Colonic mucosa (tissue), 4 donors: ENCODE data around the gene KHK. TPM values are rescaled to one million over a fixed set of nuclear protein-coding genes. Genes with fewer than 3 reads are reported as not detected.

Source experiments
- DNase-seq: peaks from one replicate; pipeline ENCODE4 v3.0.0-alpha.2; 2020
- H3K27ac ChIP-seq: fragments of 200-600 bp; one replicate; pipeline ENCODE4 v1.8.0; 2021
- H3K27me3 ChIP-seq: fragments of 200-600 bp; one replicate; pipeline ENCODE4 v1.8.0; 2021
- H3K36me3 ChIP-seq: fragments of 200-600 bp; one replicate; pipeline ENCODE4 v1.8.0; 2021
- H3K4me1 ChIP-seq: fragments of 200-600 bp; one replicate; pipeline ENCODE4 v1.8.0; 2021; ENCODE audit warnings: mild to moderate bottlenecking
- H3K4me3 ChIP-seq: fragments of 200-600 bp; one replicate; pipeline ENCODE4 v1.8.0; 2021
- H3K9ac ChIP-seq, 2 donors: one replicate each; pipeline ENCODE4 v1.7.0; 2013; ENCODE audit warnings: control low read depth in 2 of 2, low read depth in 2 of 2, low read length in 2 of 2
- H3K9me3 ChIP-seq: fragments of 200-600 bp; one replicate; pipeline ENCODE4 v1.8.0; 2021
- intact Hi-C: fragments of 100-400 bp; cut with DNase I; formaldehyde crosslinking; loops from one replicate; pipeline ENCODE4 v1.14.1; 2022
- total RNA-seq, 2 donors: library from RNA; stranded (reverse); fragmentation: NEBNext Ultra II Directional in 1 of 2; extraction: Animal tissue kit (Norgen Biotek cat#: 25700) in 1 of 2; gene quantifications; one replicate each; pipeline ENCODE4 v1.2.1, GENCODE V29; 2021
- TF ChIP-seq, protein P1 (sequence below): fragments of 200-600 bp; IDR thresholded peaks from one replicate; pipeline ENCODE4 v1.8.0; 2022; ENCODE audit warnings: antibody characterized with exemption, mild to moderate bottlenecking
- donor health status: healthy.
- donor health status: DM: no; HTN: no; CAD: no.
- donor health status: DM: no; HTN: no; CAD: no.

Gene KHK
- total RNA-seq, 2 donors from 2014 or later, result 8.9 to 20.3 TPM

DNA sequence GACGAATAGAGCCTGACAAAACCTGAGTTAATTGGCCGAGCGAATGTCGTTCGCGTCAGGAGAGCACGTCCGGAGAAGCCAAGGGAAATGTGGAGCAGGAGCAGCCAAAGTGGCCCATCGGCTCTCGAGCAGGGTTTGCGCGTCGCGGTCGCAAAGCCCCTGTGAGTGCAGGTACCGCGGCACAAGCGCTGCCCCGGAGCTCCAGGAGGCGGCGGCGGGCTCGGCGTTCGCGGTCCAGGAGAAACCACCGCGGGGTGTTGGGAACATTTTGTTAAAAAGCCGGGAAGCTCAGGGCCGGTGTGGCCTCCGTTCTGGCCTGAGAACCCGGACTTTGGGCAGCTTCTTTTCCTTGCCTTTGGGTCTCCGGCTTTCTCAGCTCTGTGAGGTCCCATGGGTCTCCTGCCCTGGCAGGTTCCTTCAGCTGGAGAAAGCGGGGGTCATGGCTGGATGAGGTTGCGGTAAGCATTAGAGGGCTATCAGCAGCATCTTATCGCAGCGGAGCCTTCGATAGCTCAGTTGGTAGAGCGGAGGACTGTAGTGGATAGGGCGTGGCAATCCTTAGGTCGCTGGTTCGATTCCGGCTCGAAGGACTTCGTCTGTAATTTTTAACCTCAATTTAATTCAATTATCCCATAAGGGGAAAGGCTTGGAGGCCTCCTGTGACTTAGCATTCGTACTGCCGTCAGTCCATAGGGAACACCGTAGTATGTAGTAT lies 36.1 kb upstream of the KHK start:
- H3K9ac ChIP-seq, result peak overlapping the region; percentile 70 to 89
- peak overlapping the region; percentile 90 for H3K27ac ChIP-seq
- peak overlapping the region; percentile 85 for H3K4me3 ChIP-seq
- H3K27me3 ChIP-seq, result no peaks in the 10 kb centered on the region
- peak; percentile 97 for DNase-seq
- no peaks in the 10 kb centered on the region for H3K9me3 ChIP-seq
- intact Hi-C loops, result no loop called here
- H3K4me1 ChIP-seq, result peaks cover 7% of the 10 kb centered on the region
- H3K36me3 ChIP-seq, result no peaks in the 10 kb centered on the region
- TF ChIP-seq, protein P1, sequence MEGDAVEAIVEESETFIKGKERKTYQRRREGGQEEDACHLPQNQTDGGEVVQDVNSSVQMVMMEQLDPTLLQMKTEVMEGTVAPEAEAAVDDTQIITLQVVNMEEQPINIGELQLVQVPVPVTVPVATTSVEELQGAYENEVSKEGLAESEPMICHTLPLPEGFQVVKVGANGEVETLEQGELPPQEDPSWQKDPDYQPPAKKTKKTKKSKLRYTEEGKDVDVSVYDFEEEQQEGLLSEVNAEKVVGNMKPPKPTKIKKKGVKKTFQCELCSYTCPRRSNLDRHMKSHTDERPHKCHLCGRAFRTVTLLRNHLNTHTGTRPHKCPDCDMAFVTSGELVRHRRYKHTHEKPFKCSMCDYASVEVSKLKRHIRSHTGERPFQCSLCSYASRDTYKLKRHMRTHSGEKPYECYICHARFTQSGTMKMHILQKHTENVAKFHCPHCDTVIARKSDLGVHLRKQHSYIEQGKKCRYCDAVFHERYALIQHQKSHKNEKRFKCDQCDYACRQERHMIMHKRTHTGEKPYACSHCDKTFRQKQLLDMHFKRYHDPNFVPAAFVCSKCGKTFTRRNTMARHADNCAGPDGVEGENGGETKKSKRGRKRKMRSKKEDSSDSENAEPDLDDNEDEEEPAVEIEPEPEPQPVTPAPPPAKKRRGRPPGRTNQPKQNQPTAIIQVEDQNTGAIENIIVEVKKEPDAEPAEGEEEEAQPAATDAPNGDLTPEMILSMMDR, result peak; percentile 37

DNA sequence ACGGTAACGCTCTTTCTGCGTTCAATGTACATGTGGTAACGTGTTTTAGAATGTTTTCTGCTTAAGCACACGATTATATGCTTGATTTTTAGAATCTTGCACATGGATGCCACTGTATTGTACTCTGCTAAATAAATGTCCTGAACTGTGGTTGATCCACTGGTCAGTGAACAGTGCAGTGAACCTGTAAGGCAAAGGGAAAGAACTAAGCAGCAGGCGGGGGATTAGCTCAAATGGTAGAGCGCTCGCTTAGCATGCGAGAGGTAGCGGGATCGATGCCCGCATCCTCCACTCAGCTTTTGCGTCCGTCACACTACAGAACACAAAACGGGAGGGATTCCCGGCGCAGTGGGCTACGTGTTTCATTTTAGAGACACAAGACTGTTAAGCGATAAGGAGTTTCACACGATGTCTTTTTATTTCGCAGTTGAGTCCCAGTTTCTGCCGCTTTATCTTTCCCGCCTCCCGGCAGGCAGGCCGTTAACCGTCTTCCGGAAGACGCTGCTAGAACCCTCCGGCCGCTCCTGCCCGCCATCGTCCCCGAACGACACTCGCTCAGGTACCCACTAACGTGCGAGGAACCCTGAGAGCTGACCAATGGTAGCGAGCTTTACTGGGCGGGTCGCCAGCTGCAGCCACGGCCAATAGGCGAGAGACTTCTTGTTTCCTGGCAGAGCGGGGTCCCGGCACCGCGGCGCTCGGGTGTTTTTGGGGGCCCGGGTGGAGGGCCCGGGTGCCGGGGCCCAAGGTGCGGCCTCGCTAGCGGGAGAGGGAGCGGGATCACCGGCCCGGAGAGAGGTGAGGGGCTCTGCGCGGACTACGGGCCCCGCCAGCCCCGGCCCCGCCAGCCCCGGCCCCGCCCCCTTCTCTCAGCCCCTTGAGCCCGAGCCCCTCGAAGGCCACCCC lies 35.3 kb upstream of the KHK start, which contains the start of gene AGBL5:
TSS of gene AGBL5 (plus strand) at position 673 of the 906 bp plus-strand sequence. CDS start 1,291 bp downstream, outside the sequence.
- peak within 1 kb of the TSS; percentile 70 to 89 for H3K9ac ChIP-seq
- no peaks in the 10 kb centered on the region for H3K36me3 ChIP-seq
- H3K27ac ChIP-seq, result peak within 1 kb of the TSS; percentile 90
- peaks cover 7% of the 10 kb centered on the region for H3K4me1 ChIP-seq
- H3K4me3 ChIP-seq, result peak within 1 kb of the TSS; percentile 85
- no peaks in the 10 kb centered on the region for H3K9me3 ChIP-seq
- TF ChIP-seq, protein P1, result no peak
- DNase-seq, result peak; percentile 97
- no peaks in the 10 kb centered on the region for H3K27me3 ChIP-seq
- intact Hi-C loops, result no loop called here

DNA sequence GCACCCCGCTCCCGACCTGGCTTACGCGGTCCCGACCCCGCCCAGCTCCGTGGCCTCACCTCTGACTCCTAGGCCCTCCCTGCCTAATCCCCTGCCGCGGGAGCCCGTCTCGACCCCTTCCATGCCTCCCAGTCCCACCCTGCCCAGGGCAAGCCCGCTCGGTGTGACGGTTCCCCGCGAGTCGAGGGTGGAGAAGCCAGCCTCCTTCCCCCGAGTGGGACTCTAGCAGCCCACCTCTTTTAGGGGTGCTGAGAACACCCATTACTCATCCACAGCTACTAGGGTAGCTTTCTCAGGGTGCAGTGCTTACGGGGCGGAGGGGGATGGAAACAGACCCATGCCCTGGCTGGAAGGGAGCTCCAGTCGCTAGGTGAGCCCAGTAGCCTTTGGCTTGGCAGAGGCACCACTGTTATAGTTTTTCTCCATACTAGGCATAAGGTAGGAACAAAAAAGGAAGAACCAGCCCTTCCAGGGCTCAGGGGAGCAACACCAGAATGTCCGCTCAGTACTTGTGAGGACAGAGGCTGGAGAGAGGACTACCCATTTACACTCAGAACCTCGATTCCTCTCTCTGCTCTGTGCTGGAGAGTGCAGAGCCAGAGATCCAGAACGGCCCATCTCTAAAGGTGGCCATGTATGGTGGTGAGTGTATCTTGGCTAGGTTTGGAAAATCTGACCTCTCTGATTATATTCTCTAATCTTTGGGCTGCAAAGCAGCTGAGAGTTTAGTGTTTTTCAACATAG lies 34.5 kb upstream of the KHK start:
- peaks cover 7% of the 10 kb centered on the region for H3K4me1 ChIP-seq
- H3K27me3 ChIP-seq, result no peaks in the 10 kb centered on the region
- intact Hi-C loops, result no loop called here
- peak overlapping the region; percentile 90 for H3K27ac ChIP-seq
- H3K9ac ChIP-seq, result peak overlapping the region; percentile 70 to 89
- peak overlapping the region; percentile 85 for H3K4me3 ChIP-seq
- DNase-seq, result peak; percentile 52
- TF ChIP-seq, protein P1, result no peak
- H3K9me3 ChIP-seq, result no peaks in the 10 kb centered on the region
- H3K36me3 ChIP-seq, result no peaks in the 10 kb centered on the region

DNA sequence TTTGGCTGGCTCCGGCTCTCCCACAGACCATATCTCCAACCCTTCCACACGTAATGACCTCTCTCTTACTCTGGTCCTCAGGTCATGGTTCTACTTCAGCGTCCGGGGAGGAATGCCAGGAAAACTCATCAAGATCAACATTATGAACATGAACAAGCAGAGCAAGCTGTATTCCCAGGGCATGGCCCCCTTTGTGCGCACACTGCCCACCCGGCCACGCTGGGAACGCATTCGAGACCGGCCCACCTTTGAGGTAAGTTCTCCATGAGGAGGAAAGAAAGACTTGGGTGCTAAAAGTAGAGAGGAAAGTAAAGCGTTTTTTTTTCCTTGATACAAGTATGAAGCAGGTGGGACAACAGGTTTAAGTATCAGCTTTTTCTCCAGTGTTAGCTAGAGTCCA lies 33.3 kb upstream of the KHK start:
- no peaks in the 10 kb centered on the region for H3K27me3 ChIP-seq
- H3K27ac ChIP-seq, result no peak overlapping the region
- TF ChIP-seq, protein P1, result no peak
- H3K9ac ChIP-seq, result no peak overlapping the region
- H3K36me3 ChIP-seq, result no peaks in the 10 kb centered on the region
- H3K4me1 ChIP-seq, result peaks cover 7% of the 10 kb centered on the region
- intact Hi-C loops, result no loop called here
- H3K4me3 ChIP-seq, result no peak overlapping the region
- no peak for DNase-seq
- H3K9me3 ChIP-seq, result no peaks in the 10 kb centered on the region

DNA sequence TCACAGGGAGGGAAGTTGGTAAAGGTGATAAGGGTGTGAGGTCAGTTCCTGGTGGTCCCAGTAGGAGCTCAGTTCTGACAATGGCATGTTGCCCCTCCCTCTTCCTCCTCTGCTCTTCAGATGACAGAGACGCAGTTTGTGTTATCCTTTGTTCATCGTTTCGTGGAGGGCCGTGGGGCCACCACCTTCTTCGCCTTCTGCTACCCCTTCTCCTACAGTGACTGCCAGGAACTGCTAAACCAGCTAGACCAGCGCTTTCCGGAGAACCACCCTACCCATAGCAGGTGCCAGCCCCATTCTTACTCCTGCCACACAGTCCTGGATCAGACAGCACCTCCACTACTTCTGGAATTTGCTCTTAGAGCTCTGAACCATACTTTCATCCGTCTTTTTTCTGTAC lies 32.8 kb upstream of the KHK start:
- H3K36me3 ChIP-seq, result no peaks in the 10 kb centered on the region
- no peak overlapping the region for H3K27ac ChIP-seq
- H3K4me1 ChIP-seq, result peaks cover 7% of the 10 kb centered on the region
- no peak overlapping the region for H3K9ac ChIP-seq
- TF ChIP-seq, protein P1, result no peak
- no peak for DNase-seq
- H3K9me3 ChIP-seq, result no peaks in the 10 kb centered on the region
- intact Hi-C loops, result no loop called here
- H3K4me3 ChIP-seq, result no peak overlapping the region
- H3K27me3 ChIP-seq, result no peaks in the 10 kb centered on the region
